Heart left ventricle (tissue), 16 donors: ENCODE measurements around the gene SECTM1. TPM values are rescaled to one million over a fixed set of nuclear protein-coding genes. Genes with fewer than 3 reads are reported as not detected.

Experiments used
- ATAC-seq, 4 donors: fragments of 200-7000 bp; cut with Tn5 transposase; one replicate each; pipeline ENCODE4 v1.9.1; 2020 to 2022; ENCODE audit warnings: moderate library complexity in 4 of 4, mild to moderate bottlenecking in 3 of 4, moderate number of reproducible peaks in 1 of 4
- DNase-seq, 5 donors: peaks; one replicate each; pipeline ENCODE4 v3.0.0-alpha.2; 2020
- H3K27ac ChIP-seq, 12 donors: fragments of 200-600 bp; sonication (generic) in 4 of 12; one replicate each; pipeline versions ENCODE4 v1.5.0 to v1.8.0; 2016 to 2022; ENCODE audit warnings: mild to moderate bottlenecking in 2 of 12
- H3K27me3 ChIP-seq, 9 donors: fragments of 200-600 bp; sonication (generic) in 2 of 9; one replicate each; pipeline versions ENCODE4 v1.5.1 to v1.8.0; 2016 to 2022; ENCODE audit warnings: mild to moderate bottlenecking in 3 of 9
- H3K36me3 ChIP-seq, 9 donors: fragments of 200-600 bp; sonication (generic) in 2 of 9; one replicate each; pipeline versions ENCODE4 v1.5.0 to v1.8.0; 2018 to 2022; ENCODE audit warnings: mild to moderate bottlenecking in 2 of 9
- H3K4me1 ChIP-seq, 12 donors: fragments of 200-600 bp; sonication (generic) in 4 of 12; one replicate each; pipeline versions ENCODE4 v1.5.0 to v1.8.0; 2016 to 2022; ENCODE audit warnings: mild to moderate bottlenecking in 3 of 12
- H3K4me3 ChIP-seq, 12 donors: fragments of 200-600 bp; sonication (generic) in 4 of 12; one replicate each; pipeline versions ENCODE4 v1.5.0 to v1.8.0; 2017 to 2022; ENCODE audit warnings: mild to moderate bottlenecking in 9 of 12, moderate library complexity in 4 of 12
- H3K9me3 ChIP-seq, 12 donors: fragments of 200-600 bp; sonication (generic) in 4 of 12; one replicate each; pipeline versions ENCODE4 v1.5.0 to v1.8.0; 2016 to 2022; ENCODE audit warnings: mild to moderate bottlenecking in 1 of 12
- CTCF ChIP-seq, 12 donors: fragments of 200-600 bp; sonication (generic) in 4 of 12; IDR thresholded peaks; one replicate each; pipeline versions ENCODE4 v1.5.0 to v1.8.0; 2018 to 2022; ENCODE audit warnings: antibody characterized with exemption in 12 of 12, mild to moderate bottlenecking in 5 of 12
- POLR2A ChIP-seq, 2 donors: fragments of 450-650 bp; IDR thresholded peaks; one replicate each; pipeline ENCODE4 v1.6.1; 2017; ENCODE audit warnings: antibody characterized with exemption in 2 of 2, mild to moderate bottlenecking in 2 of 2, moderate library complexity in 2 of 2
- WGBS, 4 donors: extraction: QIAGEN DNeasy Blood & Tissue Kit in 2 of 4; methylation state at CpG; one replicate each; pipeline versions ENCODE4 v1.1.5 to v1.1.7; 2013 to 2018; 5-methylcytosine and 5-hydroxymethylcytosine counted together
- intact Hi-C, 10 donors: fragments of 100-400 bp; cut with DNase I; formaldehyde crosslinking; loops; one replicate each; pipeline versions ENCODE4 v1.11.1 to v1.14.2; 2022
- polyA plus RNA-seq, 2 donors: library from polyadenylated mRNA; stranded (reverse); fragments of 200-250 nt; gene quantifications; one replicate each; pipeline ENCODE4 v1.2.3, GENCODE V29; 2013
- total RNA-seq, 9 donors: library from RNA; depleted of rRNA in 2 of 9; stranded (reverse); fragments of >200 nt in 2 of 9; fragmentation: NEBNext Ultra II Directional in 3 of 9; extraction: Animal tissue kit (Norgen Biotek cat#: 25700) in 3 of 9; gene quantifications; one replicate each; pipeline versions ENCODE4 v1.1.0 to v1.2.4, GENCODE V29; 2016 to 2023
- donor health status: ischemic (EF 13 %, LVEDD 7.1; RV severe dilation, severe dysfunction).
- donor health status: healthy with polysubstance abuse.
- donor health status: DM: no; HTN: yes; CAD: no.
- donor health status: DM: no; HTN: no; CAD: no.
- donor health status: ischemic (EF 25% LVEDD 6.9; RV normal size, moderate dysfunction).
- donor health status: ischemic (EF 25% LVEDD 5.7; RV mildly dilated, moderate dysfunction).
- donor health status: healthy.
- donor health status: DM: yes; HTN: yes; CAD: no.
- donor health status: ischemic (EF 35%, LVEDD 5.7; RV mildly dilated, moderate dysfunction).
- donor health status: nonischemic (EF 11% LVEDD 7.7; RV severe dilation, severe dysfunction).
- donor health status: DM: yes; HTN: yes; CAD: no.
- donor health status: PGD.
- donor health status: ischemic (EF 29% LVEDD 5.4; RV normal size, mild dysfunction).
- donor health status: nonischemic (EF 23%, LVEDD 6.1; RV moderate dilation, normal function).

Gene SECTM1
- total and polyA plus RNA-seq, 11 donors = 2.3 to 41.6 (median 3.4) TPM

DNA sequence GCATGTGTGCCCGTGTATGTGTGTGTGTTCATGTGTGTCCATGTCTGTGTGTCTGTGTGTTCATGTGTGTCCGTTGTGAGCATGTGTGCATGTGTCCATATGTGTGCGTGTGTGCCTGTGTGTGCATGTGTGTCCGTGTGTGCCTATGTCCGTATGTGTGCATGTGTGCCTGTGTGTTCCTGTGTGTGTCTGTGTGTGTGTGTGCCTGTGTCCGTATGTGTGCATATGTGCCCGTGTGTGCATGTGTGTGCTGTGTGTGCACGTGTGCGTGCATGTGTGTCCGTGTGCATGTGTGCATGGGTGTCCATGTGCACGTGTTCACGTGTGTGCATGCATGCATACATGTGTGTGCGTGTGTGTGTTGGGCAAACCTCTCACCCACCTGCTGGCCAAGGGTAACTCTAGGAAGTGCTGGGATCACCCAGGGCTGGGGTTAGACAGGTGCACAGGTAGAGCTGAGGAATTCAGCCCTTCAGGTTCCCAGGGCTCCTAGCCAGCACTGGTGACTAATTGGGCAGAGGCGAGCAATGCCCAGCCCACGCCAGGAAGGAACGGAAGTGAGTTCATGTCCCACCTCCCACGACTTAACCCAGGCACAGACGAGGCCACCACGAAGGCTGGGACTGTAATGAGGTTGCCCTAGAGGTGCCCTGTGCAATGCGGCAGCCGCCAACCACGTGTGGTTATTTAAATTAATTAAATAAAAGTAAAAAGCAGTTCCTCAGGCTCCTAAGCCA is 51.9 kb downstream of the SECTM1 start:
- no peak for TF ChIP-seq POLR2A (IDR thresholded peaks at IDR 0.05)
- no peak for TF ChIP-seq CTCF (IDR thresholded peaks at IDR 0.05)
- Histone ChIP-seq H3K27ac (no peak overlapping the region), H3K4me3 (no peak overlapping the region), H3K9me3 (no peaks in the 10 kb centered on the region), H3K4me1 (peaks cover 0 to 30% (median 0%) of the 10 kb centered on the region in 12 donors), H3K27me3 (no peaks in the 10 kb centered on the region), H3K36me3 (no peaks in the 10 kb centered on the region)
- intact Hi-C loops = no loop called here
- 80 to 82% (median 82%) methylated on average over 22 of the region's 22 CpGs for WGBS, 4 donors
- DNase-seq (peak in 1 of 5 donors; percentile 21), ATAC-seq (no peak)

DNA sequence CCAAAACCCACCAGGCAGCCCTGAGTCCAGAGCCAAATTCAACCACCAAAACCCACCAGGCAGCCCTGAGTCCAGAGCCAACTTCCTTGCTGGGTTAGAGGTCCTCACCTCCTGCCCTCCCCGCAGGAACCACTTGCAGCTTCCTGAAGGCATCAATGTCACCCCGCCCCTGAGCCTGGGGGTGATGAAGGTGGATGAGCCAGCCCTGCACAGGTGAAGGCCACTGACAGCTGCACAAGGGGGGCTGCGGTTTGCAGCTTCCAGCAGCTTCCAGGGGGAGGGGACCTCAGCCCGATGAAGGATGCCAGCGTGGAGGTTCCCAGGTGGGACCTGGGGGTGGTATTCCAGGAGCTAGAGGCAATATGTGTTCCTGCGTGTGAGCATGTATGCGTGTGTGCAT is 52.5 kb downstream of the SECTM1 start:
- peak in 1 of 5 donors; percentile 22 for DNase-seq
- intact Hi-C loops = no loop called here
- 82 to 84% (median 83%) methylated on average over 7 of the region's 7 CpGs for WGBS, 4 donors

DNA sequence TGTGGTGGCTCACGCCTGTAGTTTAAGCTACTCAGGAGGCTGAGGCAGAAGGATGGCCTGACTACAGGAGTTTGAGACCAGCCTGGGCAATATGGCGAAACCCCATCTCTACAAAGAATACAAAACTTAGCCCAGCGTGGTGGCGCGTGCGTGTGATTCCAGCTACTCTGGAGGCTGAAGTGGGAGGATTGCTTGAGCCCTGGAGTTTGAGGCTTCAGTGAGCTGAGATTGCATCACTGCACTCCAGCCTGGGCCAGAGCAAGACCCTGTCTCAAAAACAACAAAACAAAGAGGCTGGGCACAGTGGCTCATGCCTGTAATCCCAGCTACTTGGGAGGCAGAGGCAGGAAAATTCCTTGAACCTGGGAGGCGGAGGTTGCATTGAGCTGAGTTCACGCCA is 53.0 kb downstream of the SECTM1 start:
- no peak overlapping the region for H3K27ac ChIP-seq
- ATAC-seq = no peak
- intact Hi-C loops = no loop called here
- H3K27me3 ChIP-seq = no peaks in the 10 kb centered on the region
- TF ChIP-seq POLR2A (IDR thresholded peaks at IDR 0.05) (no peak), CTCF (IDR thresholded peaks at IDR 0.05) (no peak)
- DNase-seq = peak in 1 of 5 donors; percentile 18
- WGBS, 4 donors = 95 to 98% (median 97%) methylated on average over 8 of the region's 8 CpGs
- H3K4me3 ChIP-seq = no peak overlapping the region
- no peaks in the 10 kb centered on the region for H3K36me3 ChIP-seq
- H3K9me3 ChIP-seq = no peaks in the 10 kb centered on the region
- peaks cover 0 to 30% (median 0%) of the 10 kb centered on the region in 12 donors for H3K4me1 ChIP-seq

More for the DNA sequence above, 52.5 kb downstream of the SECTM1 start:
- ATAC-seq = no peak
- Histone ChIP-seq H3K36me3 (no peaks in the 10 kb centered on the region), H3K27ac (no peak overlapping the region), H3K27me3 (no peaks in the 10 kb centered on the region), H3K9me3 (no peaks in the 10 kb centered on the region), H3K4me3 (no peak overlapping the region), H3K4me1 (peaks cover 0 to 30% (median 0%) of the 10 kb centered on the region in 12 donors)
- no peak for TF ChIP-seq CTCF (IDR thresholded peaks at IDR 0.05)
- no peak for TF ChIP-seq POLR2A (IDR thresholded peaks at IDR 0.05)

DNA sequence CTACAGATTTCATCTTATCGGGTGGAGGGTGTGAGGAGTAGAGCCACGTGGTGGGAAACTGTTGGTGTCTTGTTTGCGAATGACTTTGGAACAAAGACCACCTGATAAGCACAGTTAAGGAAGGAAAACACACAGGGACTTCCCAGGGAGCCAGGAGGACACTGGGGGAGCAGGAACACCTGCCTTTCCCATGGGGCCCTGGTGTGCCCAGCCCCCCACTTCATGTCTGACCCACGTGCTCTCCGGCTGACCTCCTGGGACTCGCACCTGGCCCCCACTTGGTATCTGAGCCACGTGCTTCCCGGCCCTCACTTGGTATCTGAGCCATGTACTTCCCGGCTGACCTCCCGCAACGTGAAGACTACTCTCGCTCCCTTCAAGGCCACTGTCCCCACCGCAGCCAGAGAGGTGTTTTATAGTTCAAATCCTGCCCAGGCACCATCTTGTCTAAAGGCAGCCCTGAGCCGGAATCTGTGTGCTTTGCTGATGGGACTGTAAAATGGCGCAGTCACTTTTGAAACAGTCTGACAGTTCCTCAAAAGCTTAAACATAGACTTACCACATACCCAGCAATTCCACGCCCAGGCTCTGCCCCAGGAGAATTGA is 54.7 kb downstream of the SECTM1 start:
- Histone ChIP-seq H3K9me3 (no peaks in the 10 kb centered on the region), H3K27me3 (no peaks in the 10 kb centered on the region), H3K4me3 (no peak overlapping the region), H3K27ac (peak overlapping the region in 1 of 12 donors; percentile 74), H3K36me3 (no peaks in the 10 kb centered on the region), H3K4me1 (peaks cover 0 to 38% (median 5%) of the 10 kb centered on the region in 12 donors)
- intact Hi-C loops = no loop called here
- WGBS, 4 donors = 69 to 78% (median 73%) methylated on average over 16 of the region's 16 CpGs
- DNase-seq = peak in 1 of 5 donors; percentile 18
- TF ChIP-seq CTCF (IDR thresholded peaks at IDR 0.05) (no peak), POLR2A (IDR thresholded peaks at IDR 0.05) (no peak)
- no peak for ATAC-seq
